ENCODE results near the gene TBC1D9.

DNA sequence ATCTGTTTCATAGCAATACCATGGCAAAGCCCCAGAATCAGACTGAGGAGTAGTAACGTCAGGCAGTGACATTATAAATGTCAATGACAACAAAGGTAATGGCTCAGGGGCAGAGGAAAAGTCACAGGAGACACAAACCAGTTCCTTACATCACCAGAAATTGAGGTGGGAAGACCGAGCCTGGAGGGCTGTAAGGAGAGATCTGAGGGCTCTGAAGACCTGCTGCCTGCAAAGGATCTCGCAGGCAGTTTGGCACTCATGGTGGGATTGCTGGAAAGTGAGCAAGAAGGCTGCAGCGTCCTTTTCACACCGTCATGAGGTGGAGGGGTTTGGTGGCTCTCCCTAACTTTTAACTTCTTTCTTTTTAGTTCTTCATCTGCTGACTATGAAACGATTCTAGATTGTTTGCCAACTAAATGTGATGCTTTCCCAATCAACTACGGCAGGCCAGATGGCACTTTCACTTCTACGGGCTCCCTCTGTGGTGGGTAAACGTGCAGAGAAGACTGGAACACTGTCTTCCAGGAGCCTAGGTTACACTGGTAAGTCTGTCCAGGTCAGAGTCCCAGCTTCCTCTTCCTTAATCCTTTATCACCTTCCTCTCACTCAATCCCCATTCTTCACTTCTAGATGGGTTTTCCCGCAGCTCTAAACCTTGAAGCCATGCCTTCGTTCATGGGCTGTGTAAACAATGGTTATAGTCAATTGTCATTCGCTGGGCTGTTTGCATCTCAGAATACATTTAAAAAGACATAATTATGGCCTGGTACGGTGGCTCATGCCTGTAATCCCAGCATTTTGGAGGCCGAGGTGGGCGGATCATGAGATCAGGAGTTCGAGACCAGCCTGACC, 58.2 kb downstream of the TBC1D9 start:
- TF ChIP-seq EZH2 (optimal IDR thresholded peaks at IDR 0.05; ENCODE audit: low read depth, low read length), result no peak
- TF ChIP-seq, protein P1, sequence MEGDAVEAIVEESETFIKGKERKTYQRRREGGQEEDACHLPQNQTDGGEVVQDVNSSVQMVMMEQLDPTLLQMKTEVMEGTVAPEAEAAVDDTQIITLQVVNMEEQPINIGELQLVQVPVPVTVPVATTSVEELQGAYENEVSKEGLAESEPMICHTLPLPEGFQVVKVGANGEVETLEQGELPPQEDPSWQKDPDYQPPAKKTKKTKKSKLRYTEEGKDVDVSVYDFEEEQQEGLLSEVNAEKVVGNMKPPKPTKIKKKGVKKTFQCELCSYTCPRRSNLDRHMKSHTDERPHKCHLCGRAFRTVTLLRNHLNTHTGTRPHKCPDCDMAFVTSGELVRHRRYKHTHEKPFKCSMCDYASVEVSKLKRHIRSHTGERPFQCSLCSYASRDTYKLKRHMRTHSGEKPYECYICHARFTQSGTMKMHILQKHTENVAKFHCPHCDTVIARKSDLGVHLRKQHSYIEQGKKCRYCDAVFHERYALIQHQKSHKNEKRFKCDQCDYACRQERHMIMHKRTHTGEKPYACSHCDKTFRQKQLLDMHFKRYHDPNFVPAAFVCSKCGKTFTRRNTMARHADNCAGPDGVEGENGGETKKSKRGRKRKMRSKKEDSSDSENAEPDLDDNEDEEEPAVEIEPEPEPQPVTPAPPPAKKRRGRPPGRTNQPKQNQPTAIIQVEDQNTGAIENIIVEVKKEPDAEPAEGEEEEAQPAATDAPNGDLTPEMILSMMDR (IDR thresholded peaks at IDR 0.05; ENCODE audit: low read length), result no peak

Measured in MM.1S (cell line).